HS-5 (cell line): ENCODE data around the gene HEXB.

Experiments
- DNase-seq: peaks from one replicate; pipeline ENCODE4 v3.0.0-alpha.2; 2012; ENCODE audit warnings: low read depth

HEXB gene

DNA sequence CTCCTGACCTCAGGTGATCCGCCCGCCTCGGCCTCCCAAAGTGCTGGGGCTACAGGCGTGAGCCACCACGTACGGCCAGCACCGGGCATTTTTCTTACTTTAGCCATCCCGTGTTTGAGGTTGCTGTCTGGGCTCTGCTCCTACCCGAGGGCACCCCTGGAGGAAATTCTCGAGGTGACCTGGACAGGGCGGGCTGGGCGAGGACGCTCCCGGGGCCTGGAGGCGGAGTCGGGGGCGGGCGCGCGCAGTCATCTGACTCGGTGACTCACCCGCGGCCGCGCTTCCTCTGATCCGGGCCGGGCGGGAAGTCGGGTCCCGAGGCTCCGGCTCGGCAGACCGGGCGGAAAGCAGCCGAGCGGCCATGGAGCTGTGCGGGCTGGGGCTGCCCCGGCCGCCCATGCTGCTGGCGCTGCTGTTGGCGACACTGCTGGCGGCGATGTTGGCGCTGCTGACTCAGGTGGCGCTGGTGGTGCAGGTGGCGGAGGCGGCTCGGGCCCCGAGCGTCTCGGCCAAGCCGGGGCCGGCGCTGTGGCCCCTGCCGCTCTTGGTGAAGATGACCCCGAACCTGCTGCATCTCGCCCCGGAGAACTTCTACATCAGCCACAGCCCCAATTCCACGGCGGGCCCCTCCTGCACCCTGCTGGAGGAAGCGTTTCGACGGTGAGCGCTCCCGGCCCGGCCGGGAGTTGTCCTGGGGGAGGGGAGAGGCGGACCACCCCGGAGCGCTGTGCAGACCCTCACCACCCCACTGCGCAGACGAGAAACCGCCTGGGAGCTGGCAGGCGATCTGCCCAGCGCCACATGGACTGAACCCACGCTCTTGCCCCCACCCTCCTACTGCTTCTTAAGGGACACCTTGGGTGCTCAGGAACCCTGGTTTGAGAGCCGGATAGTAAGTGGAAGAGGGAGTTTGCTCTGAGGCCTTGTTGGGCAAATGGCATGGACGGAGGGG, at the start of gene HEXB:
Gene HEXB, plus strand, starts transcription at position 334 of the 952 bp plus-strand sequence. Its CDS starts 28 bp downstream, at position 362.
- DNase-seq, result peak; percentile 46

GRCh38 chr5:74636149-74636548, 48.9 kb upstream of the HEXB start:
- DNase-seq, result no peak

DNA sequence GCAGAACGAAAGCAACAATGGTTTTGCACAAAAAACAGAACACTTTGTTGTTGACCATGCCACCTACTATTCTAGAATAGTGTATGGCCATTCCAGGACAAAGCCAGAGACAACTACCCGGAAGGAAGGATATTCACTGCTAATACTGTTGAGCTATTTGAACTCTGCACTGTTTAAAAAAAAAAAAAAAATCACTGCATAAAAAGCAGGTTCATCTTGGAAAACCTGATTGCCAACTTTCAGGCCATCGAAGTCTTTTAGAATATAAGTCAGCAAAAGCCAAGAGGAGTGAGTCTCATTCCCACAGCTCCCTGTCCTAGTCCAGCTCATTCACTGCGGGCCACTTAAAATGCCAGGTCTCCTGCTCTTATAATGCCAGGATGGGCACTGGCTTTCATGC, 48.5 kb upstream of the HEXB start:
- no peak for DNase-seq

DNA sequence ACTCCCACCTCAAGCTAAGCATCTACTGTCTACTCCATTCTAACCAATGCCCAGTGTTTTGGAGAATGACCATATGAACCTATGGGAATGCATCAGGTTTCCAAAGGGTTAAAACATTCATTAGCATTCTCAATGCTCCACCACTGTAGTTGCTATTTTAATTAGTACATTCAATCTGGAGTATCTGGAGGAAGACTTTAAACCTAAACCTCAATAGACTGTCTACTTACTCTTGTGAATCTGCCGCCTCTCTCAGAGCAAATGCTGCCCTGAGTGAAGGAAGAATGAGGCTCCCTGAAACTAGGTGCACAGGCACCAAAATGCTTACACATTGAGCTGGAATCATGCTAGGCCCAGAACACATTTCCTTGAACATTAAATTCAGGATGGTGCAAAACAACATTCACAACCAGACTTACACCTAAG, 46.5 kb upstream of the HEXB start:
- DNase-seq, result no peak

DNA sequence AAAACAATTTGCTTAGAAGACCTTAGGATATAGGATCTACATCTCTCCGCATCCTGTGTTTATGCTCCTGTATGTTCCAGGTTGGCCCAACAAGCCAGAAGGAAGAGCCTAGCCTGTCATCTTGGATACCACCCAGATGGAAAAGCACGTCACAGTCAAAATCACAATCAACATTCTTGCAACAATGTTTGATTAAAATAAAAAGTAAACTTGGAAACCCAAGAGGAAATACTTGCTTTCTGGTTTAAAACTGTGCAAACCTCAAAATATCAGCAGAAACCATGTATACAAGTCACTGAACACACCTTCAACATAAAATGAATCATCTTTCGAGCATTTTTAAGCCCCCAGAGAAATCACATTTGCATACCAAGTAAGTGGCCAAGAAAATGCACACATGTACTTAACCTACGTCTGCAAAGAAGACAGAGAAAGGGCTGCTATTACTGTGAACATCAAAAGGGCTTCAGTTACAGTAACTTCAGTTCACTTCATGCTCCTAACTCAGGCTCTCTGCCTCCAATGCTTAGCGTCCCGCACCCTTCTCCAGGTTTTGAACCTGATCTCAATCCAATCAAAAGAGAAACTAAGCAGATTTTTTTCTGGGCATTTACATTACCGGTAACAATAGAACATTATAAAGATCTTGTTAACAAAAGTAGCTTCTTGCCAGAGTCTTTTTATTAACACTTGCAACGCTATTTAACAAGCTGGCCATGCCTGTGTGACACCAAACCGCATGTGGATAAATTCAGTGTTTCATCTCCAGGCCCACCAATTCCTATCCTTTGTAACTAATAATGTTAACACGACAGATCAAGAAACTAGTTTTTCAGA, 45.8 kb upstream of the HEXB start:
- DNase-seq, result no peak

- DNase-seq, result no peak
Observed at GRCh38 chr5:74639807-74640449, 45.1 kb upstream of the HEXB start.

DNA sequence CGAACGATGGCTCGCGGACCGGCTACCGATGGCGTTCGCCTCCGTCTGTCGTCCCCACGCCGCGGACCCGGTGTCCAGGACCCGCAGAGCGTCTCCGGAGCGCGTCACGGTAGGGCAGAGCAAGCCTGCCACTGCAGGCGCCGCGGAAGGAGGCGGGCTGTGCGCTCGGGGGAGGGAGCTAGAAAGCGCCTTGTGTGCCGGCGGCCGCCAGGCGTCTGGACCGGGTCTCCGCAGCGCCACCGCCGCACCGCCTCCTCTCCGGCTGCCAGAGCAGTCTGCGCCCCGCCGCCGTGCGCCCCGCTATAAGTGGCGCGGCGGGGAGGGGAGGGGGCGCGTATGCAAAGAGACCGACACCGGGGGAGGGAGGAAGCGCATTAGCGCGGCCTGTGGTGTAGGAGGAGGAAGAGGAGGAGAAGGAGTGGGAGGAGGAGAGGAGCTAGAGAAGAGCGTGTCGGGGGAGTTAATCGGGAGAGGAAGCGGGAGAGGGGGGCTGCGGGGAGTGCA, 44.5 kb upstream of the HEXB start, which contains the start of gene ENC1:
Gene ENC1, minus strand, starts transcription at position 279 of the 504 bp plus-strand sequence. CDS start 4,243 bp downstream, outside the sequence.
- DNase-seq, result no peak

DNA sequence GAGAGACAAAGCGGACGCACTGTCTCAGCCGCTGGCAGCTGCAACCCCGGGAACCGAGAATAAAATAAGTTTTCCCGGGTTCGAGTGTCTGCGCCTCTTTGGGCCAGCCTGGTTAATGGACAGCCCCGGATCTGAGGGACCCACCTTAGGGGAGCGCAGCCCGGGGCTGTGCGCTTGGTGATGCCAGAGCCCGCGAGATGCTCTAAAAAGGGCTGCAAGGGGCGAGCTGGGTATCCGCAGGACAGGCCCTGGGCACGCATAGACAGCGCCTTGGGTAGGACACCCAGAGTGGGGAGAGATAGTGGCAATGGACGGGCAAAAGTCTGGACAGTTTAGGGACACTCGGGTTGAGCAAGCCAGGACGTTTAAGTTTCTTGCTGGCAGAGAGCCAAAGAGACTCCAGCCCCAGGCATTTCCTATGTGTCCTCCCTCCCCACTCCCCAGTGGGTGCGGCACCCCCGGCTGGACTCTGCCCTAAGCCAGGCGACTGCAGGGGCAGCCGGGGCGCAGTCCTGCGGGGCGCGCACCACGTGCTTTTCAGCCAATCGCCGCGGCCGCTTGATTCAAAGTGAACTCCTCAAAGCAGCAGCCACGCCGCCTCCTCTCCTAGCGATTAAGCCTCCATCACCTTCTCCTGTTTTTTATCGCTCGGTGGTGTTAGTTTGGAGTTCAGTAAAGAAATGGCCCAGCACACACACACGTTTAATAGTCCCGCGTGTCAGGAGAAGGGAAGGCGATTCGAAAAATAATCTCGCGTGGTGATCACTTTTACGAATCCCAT, 43.9 kb upstream of the HEXB start:
- no peak for DNase-seq

GRCh38 chr5:74641735-74642542, 43.1 kb upstream of the HEXB start:
- DNase-seq, result no peak

GRCh38 chr5:74642543-74642863, 42.5 kb upstream of the HEXB start:
- no peak for DNase-seq

DNA sequence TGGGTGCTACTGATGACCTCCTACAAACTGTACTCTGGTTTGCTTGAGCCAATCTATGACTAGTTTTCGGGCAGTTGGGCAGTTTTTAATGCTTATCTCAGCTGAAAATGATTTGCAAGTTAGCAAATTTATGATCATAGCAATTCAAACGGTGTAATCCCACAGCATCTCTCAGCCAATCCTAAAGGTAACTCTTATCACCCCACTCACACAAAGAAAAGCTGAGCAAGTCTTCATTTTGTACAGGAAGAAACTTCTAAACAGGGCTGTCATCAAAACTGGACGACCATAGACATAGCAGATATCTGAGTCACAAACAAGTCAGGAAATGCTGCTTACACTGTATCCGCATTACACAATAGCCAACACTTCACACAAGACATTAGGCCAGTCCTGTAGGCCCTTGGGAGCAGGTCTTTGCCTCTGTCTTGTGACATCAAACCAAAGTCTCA, 41.9 kb upstream of the HEXB start:
- DNase-seq, result peak; percentile 94

DNA sequence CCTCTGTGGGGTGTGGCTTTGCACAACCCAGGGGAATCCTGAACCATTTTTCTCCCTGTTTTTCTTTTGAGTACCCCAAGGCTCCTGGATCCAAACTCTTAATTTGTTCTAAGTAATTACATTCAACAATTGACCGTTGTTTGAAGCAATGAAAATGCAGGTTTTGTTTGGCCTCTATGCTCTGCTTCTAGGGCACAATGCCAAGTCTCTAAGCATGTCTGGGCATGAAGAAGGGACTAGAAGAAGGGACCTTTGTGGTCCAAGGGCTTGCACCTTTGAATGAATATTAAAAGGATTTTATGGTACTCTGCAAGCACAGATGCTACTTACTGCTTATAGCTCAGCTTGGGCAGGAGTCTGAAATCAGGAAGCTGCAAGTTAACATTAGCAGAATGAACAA, 37.9 kb upstream of the HEXB start:
- no peak for DNase-seq

DNA sequence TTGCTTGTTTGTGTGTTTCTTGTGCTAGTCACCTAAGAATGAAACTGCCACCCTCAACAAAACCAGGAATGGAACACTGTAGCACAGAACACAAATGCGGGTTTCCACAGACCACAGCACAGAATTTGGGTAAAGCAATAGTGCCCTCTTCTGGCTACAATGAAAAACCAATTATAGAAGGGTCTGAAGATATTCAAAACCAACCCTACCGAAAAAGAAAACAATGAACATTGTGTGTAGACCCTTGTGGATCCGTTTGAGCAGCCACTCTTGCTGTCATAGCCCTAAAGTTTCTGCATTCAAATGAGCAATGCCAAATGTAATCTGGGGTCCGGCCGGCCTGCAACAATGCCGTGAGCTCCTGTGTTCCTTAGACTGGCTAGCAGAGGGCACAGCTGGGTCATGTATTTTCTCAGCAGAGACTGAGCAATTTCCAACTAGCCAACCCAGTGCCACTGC, 36.2 kb upstream of the HEXB start:
- DNase-seq, result no peak

DNA sequence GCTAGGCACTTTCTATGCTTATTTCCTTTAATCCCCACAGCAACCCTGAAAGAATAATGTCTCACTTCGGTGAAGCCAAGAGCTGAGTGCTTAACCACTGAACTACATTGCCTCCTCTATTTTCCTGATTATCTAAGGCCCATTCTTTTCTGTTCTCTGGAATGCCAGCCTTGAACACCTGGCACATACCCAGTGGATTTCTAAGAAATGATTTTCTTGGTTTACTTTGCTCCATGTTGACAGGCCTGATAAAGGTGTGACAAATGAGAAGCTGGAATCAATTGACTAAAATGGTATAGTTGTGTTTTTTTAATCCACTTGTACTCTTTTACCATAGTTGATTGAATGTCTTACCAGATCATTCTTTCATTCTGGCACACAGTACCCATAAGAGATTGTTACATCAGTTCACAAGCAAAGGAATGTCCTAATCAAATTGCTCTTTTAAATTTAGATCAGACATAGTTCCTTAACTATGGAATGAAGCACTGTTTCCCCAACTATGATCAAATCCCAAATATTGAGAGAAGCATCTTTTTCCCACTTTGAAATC, 35.5 kb upstream of the HEXB start:
- DNase-seq, result no peak

- DNase-seq, result no peak
Observed at GRCh38 chr5:74651710-74652109, 33.3 kb upstream of the HEXB start.

GRCh38 chr5:74652576-74652975, 32.5 kb upstream of the HEXB start:
- DNase-seq, result no peak

- DNase-seq, result no peak
Observed at GRCh38 chr5:74653991-74654390, 31.0 kb upstream of the HEXB start.

DNA sequence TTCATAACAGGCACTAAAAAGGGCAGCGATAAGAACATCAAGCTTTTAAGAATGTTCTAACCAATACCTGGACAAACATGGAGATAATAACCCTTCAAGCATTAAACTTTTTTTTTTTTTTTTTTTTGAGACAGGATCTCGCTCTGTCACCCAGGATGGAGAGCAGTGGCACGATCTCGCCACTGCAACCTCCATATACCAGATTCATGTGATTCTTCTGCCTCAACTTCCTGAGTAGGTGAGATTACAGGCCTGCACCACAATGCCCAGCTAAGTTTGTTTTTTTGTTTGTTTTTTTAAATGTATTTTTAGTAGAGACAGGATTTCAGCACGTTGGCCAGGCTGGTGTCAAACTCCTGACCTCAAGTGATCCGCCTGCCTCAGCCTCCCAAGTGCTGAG, 29.8 kb upstream of the HEXB start:
- DNase-seq, result no peak

- DNase-seq, result no peak
Observed at GRCh38 chr5:74655716-74656115, 29.3 kb upstream of the HEXB start.

GRCh38 chr5:74657165-74657564, 27.9 kb upstream of the HEXB start:
- no peak for DNase-seq
